ENCODE results near the gene SRGAP3. TPM values are rescaled to one million over a fixed set of nuclear protein-coding genes. Genes with fewer than 3 reads are reported as not detected.

The SRGAP3 gene
- total RNA-seq, 1 experiment from 2014 or later, result 0.69 TPM

DNA sequence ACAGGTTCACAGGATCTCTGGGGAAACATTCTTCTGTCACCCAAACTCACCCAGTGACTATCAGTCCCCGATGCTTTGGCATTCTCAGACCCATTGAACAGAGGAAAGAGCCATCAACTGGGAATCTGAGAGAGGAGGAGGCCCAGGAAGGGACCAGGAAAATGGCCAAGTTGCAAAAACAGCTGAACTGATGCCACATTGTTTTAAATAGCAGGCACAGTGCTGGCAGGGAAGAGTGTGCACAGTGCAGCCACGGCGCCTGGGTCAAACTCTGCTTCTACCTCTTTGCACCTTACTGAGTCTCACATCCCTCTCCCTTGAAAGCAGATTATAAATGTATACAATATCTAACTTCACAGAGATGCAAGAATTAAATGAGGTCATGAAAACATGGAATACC, 66.4 kb downstream of the SRGAP3 start:
- intact Hi-C loops (cut with micrococcal nuclease; ENCODE audit: unreplicated experiment), result no loop called here
- CTCF ChIA-PET, result no interaction called here

GRCh38 chr3:9180764-9181117, 68.7 kb downstream of the SRGAP3 start:
- DNase-seq (ENCODE audit: low spot score), result no peak
- peaks cover 10% of the 10 kb centered on the region for H3K27me3 ChIP-seq (replicated peaks; ENCODE audit: insufficient read depth, low read depth, low read length, poor library complexity)
- BruUV-seq (replicated peaks), result no TSS peak
- no peak overlapping the region for H3K4me3 ChIP-seq (ENCODE audit: low read depth, low read length, poor library complexity, severe bottlenecking)
- no peaks in the 10 kb centered on the region for H3K4me1 ChIP-seq (ENCODE audit: insufficient read depth, low read length, poor library complexity, severe bottlenecking)
- ChIA-PET CTCF (no interaction called here), POLR2A (ENCODE audit: low non-redundant PET) (no interaction called here)
- H3K27ac ChIP-seq (ENCODE audit: low read depth, low read length, poor library complexity, severe bottlenecking), result no peak overlapping the region
- TF ChIP-seq CTCF (conservative IDR thresholded peaks at IDR 0.05; ENCODE audit: low read depth, low read length) (no peak), EZH2 (IDR thresholded peaks at IDR 0.05; ENCODE audit: borderline replicate concordance, low read depth, low read length, poor library complexity, severe bottlenecking) (no peak)
- H3K9me3 ChIP-seq (ENCODE audit: low read depth, low read length, poor library complexity, severe bottlenecking), result no peaks in the 10 kb centered on the region
- H3K36me3 ChIP-seq (ENCODE audit: insufficient read depth, low read length, poor library complexity, severe bottlenecking), result no peaks in the 10 kb centered on the region
- intact Hi-C loops (cut with micrococcal nuclease; ENCODE audit: unreplicated experiment), result no loop called here

More for the DNA sequence above, 66.4 kb downstream of the SRGAP3 start:
- no TSS peak for BruUV-seq (replicated peaks)
- POLR2A ChIA-PET (ENCODE audit: low non-redundant PET), result no interaction called here
- Histone ChIP-seq H3K9me3 (ENCODE audit: low read depth, low read length, poor library complexity, severe bottlenecking) (no peaks in the 10 kb centered on the region), H3K27me3 (replicated peaks; ENCODE audit: insufficient read depth, low read depth, low read length, poor library complexity) (peaks cover 30% of the 10 kb centered on the region), H3K27ac (ENCODE audit: low read depth, low read length, poor library complexity, severe bottlenecking) (no peak overlapping the region), H3K36me3 (ENCODE audit: insufficient read depth, low read length, poor library complexity, severe bottlenecking) (no peaks in the 10 kb centered on the region), H3K4me3 (ENCODE audit: low read depth, low read length, poor library complexity, severe bottlenecking) (no peak overlapping the region), H3K4me1 (ENCODE audit: insufficient read depth, low read length, poor library complexity, severe bottlenecking) (no peaks in the 10 kb centered on the region)
- DNase-seq (ENCODE audit: low spot score), result no peak
- no peak for TF ChIP-seq EZH2 (IDR thresholded peaks at IDR 0.05; ENCODE audit: borderline replicate concordance, low read depth, low read length, poor library complexity, severe bottlenecking)
- TF ChIP-seq CTCF (conservative IDR thresholded peaks at IDR 0.05; ENCODE audit: low read depth, low read length), result no peak

GRCh38 chr3:9179826-9180763, 69.4 kb downstream of the SRGAP3 start:
- no peak overlapping the region for H3K4me3 ChIP-seq (ENCODE audit: low read depth, low read length, poor library complexity, severe bottlenecking)
- intact Hi-C loops (cut with micrococcal nuclease; ENCODE audit: unreplicated experiment), result no loop called here
- TF ChIP-seq EZH2 (IDR thresholded peaks at IDR 0.05; ENCODE audit: borderline replicate concordance, low read depth, low read length, poor library complexity, severe bottlenecking) (no peak), CTCF (conservative IDR thresholded peaks at IDR 0.05; ENCODE audit: low read depth, low read length) (no peak)
- no peaks in the 10 kb centered on the region for H3K4me1 ChIP-seq (ENCODE audit: insufficient read depth, low read length, poor library complexity, severe bottlenecking)
- H3K27me3 ChIP-seq (replicated peaks; ENCODE audit: insufficient read depth, low read depth, low read length, poor library complexity), result peaks cover 8% of the 10 kb centered on the region
- no peak for DNase-seq (ENCODE audit: low spot score)
- ChIA-PET POLR2A (ENCODE audit: low non-redundant PET) (no interaction called here), CTCF (no interaction called here)
- H3K27ac ChIP-seq (ENCODE audit: low read depth, low read length, poor library complexity, severe bottlenecking), result no peak overlapping the region
- no TSS peak for BruUV-seq (replicated peaks)
- H3K36me3 ChIP-seq (ENCODE audit: insufficient read depth, low read length, poor library complexity, severe bottlenecking), result no peaks in the 10 kb centered on the region
- no peaks in the 10 kb centered on the region for H3K9me3 ChIP-seq (ENCODE audit: low read depth, low read length, poor library complexity, severe bottlenecking)

All from A673 (cell line).